ENCODE results near the gene MPPED1.

MPPED1 gene

GRCh38 chr22:43498856-43499253 lies 87.0 kb downstream of the MPPED1 start:
- DNase-seq (ENCODE audit: low spot score), result no peak

GRCh38 chr22:43500792-43501785 lies 89.3 kb downstream of the MPPED1 start:
- DNase-seq (ENCODE audit: low spot score), result no peak

- DNase-seq (ENCODE audit: low spot score), result no peak
These were observed 90.1 kb downstream of the MPPED1 start for GRCh38 chr22:43501878-43502277.

GRCh38 chr22:43502306-43502874 lies 90.6 kb downstream of the MPPED1 start:
- no peak for DNase-seq (ENCODE audit: low spot score)

- no peak for DNase-seq (ENCODE audit: low spot score)
These were observed 92.3 kb downstream of the MPPED1 start for GRCh38 chr22:43504068-43504467.

- no peak for DNase-seq (ENCODE audit: low spot score)
These were observed 93.0 kb downstream of the MPPED1 start for GRCh38 chr22:43504666-43505261.

- DNase-seq (ENCODE audit: low spot score), result no peak
These were observed 93.6 kb downstream of the MPPED1 start for GRCh38 chr22:43505423-43505822.

- DNase-seq (ENCODE audit: low spot score), result no peak
These were observed 94.1 kb downstream of the MPPED1 start for GRCh38 chr22:43505896-43506295.

- no peak for DNase-seq (ENCODE audit: low spot score)
These were observed 94.7 kb downstream of the MPPED1 start for GRCh38 chr22:43506487-43506886.

- DNase-seq (ENCODE audit: low spot score), result no peak
These were observed 95.4 kb downstream of the MPPED1 start for GRCh38 chr22:43507235-43507634.

- no peak for DNase-seq (ENCODE audit: low spot score)
These were observed 96.7 kb downstream of the MPPED1 start for GRCh38 chr22:43508489-43508888.

GRCh38 chr22:43509337-43509736 lies 97.5 kb downstream of the MPPED1 start:
- DNase-seq (ENCODE audit: low spot score), result no peak

GRCh38 chr22:43510281-43511070 lies 98.7 kb downstream of the MPPED1 start:
- no peak for DNase-seq (ENCODE audit: low spot score)

GRCh38 chr22:43511276-43511910 lies 99.6 kb downstream of the MPPED1 start:
- DNase-seq (ENCODE audit: low spot score), result no peak

GRCh38 chr22:43512279-43512678 lies 100.5 kb downstream of the MPPED1 start:
- DNase-seq (ENCODE audit: low spot score), result no peak

GRCh38 chr22:43514476-43515157 lies 102.8 kb downstream of the MPPED1 start:
- DNase-seq (ENCODE audit: low spot score), result no peak

- DNase-seq (ENCODE audit: low spot score), result no peak
These were observed 103.6 kb downstream of the MPPED1 start for GRCh38 chr22:43515411-43515810.

GRCh38 chr22:43515902-43516301 lies 104.1 kb downstream of the MPPED1 start:
- no peak for DNase-seq (ENCODE audit: low spot score)

GRCh38 chr22:43516386-43516785 lies 104.6 kb downstream of the MPPED1 start:
- DNase-seq (ENCODE audit: low spot score), result no peak

- no peak for DNase-seq (ENCODE audit: low spot score)
These were observed 105.3 kb downstream of the MPPED1 start for GRCh38 chr22:43516996-43517635.

GRCh38 chr22:43520632-43521039 lies 108.8 kb downstream of the MPPED1 start:
- DNase-seq (ENCODE audit: low spot score), result no peak

Measured in CD4-positive, alpha-beta T cell treated with Interleukin-15 for 4 hours (primary cell).